NCI-H2196 (cell line): ENCODE data around the gene GFRA1.

Source experiments
- DNase-seq: peaks from one replicate; lab custom pipeline; 2025; ENCODE audit not compliant: unreplicated experiment; lab: John Stamatoyannopoulos, UW

Gene GFRA1

GRCh38 chr10:116272440-116273283 is at the start of gene GFRA1:
TSS of gene GFRA1 (minus strand) at chr10:116273206. CDS start at chr10:116272029, 1,177 bp downstream.
- DNase-seq = no peak

DNA sequence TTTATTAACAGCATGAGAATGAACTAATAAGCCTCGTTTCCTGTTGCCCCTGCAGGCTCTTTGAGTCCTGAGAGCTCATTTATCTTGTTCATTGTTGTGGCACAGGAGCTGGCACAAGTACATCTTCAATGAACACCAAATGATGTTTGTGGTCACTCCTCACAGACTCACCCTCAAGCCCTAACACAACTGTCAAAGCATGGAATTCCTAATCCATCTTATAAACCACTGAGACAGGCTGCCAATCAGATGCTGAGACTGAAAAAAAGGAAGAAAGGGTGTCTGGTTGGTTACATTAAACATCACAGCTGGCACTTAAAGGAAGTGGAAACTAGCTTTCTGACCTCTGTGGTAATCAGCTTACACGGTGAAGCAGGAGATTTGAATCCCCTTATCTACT is 43.5 kb upstream of the GFRA1 start:
- no peak for DNase-seq

- no peak for DNase-seq
These were observed 39.5 kb upstream of the GFRA1 start for GRCh38 chr10:116312548-116312947.

- no peak for DNase-seq
These were observed 38.9 kb upstream of the GFRA1 start for GRCh38 chr10:116311706-116312490.

- DNase-seq = no peak
These were observed 38.0 kb upstream of the GFRA1 start for GRCh38 chr10:116311016-116311415.

- no peak for DNase-seq
These were observed 34.4 kb upstream of the GFRA1 start for GRCh38 chr10:116307455-116307854.

- DNase-seq = no peak
These were observed 33.8 kb upstream of the GFRA1 start for GRCh38 chr10:116306847-116307246.

DNA sequence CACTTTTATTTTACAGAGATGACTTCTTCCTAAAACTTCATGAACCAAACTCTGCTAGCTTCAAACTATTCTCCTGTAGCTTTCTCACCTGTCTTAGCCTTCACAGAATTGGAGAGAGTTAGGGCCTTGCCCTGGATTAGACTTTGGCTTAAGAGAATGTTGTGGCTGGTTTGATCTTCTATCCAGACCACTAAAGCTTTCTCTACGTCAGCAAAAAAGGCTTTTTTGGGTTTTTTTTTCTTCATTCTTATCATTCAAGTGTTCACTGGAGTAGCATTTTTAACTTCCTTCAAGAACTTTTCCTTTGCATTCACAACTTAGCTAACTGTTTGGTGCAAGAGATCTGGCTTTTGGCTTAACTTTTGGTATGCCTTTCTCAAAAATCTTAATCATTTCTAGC is 31.9 kb upstream of the GFRA1 start:
- no peak for DNase-seq

DNA sequence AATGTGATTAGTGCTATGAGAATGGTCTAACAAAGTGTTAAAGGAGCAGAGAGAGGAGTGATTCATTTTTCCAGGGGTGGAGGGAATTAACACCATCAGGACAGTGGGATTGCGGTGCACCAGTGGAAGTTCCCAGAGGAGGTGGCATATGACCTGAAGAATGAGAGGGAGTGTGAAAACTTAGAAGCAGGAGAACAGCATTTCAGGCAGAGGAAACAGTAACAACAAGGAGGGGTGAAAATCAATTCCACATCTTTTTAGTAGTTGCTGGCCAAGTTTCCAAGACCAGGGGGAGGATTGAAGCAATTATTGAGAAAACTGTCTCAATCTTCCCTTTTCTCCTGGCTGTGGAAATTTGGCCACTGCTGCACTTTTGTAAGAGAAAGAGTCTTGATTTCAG is 27.5 kb upstream of the GFRA1 start:
- no peak for DNase-seq

- DNase-seq = no peak
These were observed 25.6 kb upstream of the GFRA1 start for GRCh38 chr10:116298586-116298985.

DNA sequence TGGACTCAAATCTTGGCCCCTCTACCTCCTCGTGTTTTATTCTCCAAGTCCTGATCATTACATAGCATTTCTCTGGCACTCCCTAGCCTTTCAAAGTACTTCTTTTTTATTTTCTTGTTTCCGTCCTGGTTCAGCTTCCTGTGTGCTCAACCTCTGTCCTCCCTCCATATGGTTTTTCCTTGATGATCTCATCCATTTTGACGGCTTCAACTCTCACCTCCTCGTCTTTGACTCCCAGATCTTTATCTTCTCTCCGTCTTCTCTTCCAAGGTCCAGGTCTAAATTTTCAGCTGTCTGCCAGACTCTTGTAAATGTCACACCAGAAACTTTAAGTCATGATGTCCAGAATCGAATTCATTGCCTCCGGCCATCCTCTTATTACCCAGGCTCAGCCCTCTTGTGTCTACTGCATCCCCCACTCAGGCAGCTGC is 23.3 kb upstream of the GFRA1 start:
- no peak for DNase-seq

- no peak for DNase-seq
These were observed 19.5 kb upstream of the GFRA1 start for GRCh38 chr10:116292493-116292892.

DNA sequence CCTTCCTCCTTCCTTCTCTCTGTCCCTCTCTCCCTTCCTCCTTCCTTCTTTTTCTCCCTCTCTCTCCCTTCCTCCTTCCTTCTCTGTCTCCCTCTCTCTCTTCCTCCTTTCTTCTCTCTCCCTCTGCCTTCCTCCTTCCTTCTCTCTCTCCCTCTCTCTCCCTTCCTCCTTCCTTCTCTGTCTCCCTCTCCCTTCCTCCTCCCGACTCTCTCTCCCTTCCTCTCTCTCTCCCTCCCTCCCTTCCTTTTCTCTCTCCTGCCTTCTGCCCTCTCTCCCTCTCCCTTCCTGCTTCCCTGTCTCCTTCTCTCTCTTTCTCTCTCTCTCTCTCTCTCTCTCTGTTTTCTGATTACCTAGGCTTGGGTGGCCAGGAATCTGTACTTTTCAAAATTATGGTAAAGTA is 16.6 kb upstream of the GFRA1 start:
- DNase-seq = no peak

DNA sequence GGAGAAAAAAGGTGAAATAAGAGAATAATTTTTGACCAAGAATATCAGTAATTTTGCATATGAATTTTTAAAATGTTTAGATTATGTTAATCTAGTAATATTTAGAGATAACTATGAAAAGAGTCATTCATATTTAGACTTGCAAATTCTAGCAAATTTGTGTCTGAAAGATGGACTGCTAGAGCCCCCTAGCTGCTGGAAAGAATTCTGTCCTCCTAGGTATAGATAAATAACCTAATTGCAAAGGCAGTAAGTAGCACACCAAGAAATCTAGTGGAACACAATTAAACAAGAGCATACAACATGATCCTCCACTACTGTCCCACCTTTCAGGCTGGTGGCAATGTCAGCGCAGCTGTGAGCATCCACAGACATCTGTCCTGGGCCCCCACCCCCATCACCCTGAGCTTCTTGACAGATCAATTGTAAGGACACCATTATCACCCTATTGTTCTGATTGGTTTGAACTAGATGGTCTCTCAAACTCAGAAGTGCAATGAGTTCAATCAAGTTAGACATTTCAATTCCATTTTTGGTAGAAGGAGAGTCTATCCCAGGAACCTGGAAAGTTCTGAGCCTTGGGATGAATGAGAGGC is 15.0 kb upstream of the GFRA1 start:
- no peak for DNase-seq

DNA sequence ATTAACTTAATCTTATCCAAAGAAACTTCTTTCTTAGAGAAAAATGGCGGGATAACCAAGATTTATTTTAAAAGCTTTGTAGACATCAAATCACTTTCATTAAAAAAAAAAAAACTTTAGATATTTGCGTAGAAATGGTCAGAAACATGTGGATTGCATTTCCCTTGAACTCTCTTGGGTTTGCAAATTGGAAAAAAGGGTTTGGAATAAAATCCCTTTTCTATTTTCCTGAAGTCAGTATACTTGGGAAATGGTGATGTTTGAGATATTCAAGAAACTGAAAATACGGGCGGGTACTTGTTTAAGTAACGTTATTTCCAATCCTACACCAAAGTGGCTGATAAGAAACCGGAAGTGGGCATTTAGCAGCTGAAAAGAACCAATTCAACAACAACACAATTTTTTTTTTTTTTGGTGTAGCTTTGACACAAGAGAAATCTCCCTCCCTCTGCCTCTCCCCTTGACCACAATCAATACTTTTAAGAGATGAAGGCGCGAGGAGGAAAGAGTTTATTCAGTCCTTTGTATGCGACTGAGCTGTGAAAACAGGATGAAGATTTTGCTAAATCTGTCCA is 13.7 kb upstream of the GFRA1 start:
- DNase-seq = no peak

DNA sequence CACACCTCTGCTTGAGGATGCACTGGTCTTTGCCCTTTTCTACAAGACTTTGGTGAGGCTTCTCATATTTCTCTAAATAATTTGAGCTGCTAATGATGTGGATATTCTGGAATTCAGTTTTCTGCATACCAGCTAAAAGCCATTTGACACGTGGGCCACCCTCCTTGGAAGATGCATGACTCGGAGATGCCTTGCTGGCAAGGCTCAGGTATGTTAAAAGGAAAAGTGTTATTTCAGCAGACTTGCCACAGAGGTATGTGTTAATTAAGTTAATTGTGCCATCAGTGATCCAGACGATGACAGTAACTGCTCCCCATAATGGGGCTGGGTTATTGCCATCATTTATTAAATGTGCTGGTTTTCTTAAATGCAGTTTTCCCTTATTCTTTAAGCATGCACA is 8.8 kb upstream of the GFRA1 start:
- no peak for DNase-seq

GRCh38 chr10:116278846-116279245 is 5.8 kb upstream of the GFRA1 start:
- DNase-seq = no peak

DNA sequence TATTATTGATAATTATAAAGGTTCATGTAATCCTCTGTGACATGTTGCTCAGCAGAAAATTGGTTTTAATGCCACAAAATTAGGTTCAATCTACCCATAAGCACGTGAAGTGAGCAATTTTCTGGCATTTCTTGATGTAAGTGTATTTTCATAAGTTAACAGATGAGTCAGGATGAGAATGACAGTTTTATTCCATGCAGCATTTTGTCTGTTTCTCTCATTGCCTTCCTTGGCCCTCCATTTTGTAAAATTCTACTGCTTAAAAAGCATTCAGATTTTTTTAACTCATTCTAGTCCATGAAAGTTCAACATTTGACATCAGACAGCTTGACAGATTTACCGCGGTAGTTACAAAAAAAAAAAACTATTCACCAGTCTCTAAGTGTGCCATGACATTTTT is 4.0 kb upstream of the GFRA1 start:
- DNase-seq = no peak

DNA sequence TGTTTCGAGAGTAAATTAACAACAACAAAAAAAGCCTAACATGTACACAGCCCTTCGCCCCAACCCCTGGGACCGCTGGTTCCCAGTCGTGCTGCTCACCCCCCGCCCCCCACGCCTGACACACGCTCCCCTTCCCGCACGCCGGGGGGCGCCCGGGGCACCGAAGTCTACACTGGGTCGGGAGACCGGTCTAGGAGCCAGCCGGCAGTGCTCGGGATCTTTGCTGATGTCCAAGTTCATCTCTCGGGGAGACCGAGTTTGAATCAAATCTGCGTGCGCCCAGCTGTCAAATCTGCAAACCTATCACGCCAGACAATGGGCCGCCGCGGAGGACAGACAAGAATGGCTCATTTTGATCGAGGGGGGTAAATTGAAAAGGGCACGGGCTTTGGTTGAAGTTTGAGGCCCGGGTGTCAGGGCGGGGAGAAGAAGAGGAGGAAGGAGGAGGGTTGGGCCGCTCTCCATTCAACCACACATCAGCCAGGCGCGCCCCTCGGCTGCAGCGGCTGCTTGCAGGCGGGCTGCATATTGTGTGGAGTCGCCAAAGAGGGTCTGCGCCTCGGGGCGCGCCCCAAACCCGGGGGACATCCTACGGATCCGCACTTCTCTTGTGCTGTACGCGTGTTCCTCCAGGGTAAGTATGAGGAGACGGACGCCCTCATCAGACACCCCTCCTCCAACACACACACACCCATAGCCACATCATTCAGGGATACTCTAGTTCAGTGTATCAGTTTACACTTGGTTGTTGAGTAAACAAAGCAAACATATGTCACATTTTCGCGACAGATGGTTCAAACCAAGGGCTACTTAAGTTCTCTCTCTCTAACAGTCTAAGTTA is 1.3 kb upstream of the GFRA1 start:
- no peak for DNase-seq

GRCh38 chr10:116271593-116272439 is 1.2 kb downstream of the GFRA1 start:
- no peak for DNase-seq
